Vagina (tissue), 2 donors: ENCODE results near the gene OXNAD1. TPM values are rescaled to one million over a fixed set of nuclear protein-coding genes. Genes with fewer than 3 reads are reported as not detected.

ENCODE experiments used
- DNase-seq, 2 donors: peaks; one replicate each; pipeline ENCODE4 v3.0.0-alpha.2; 2017; ENCODE audit errors: extremely low spot score in 2 of 2
- H3K27ac ChIP-seq: fragments of 200-600 bp; sonication (generic); one replicate; pipeline ENCODE4 v1.5.1; 2019
- H3K27me3 ChIP-seq: fragments of 200-600 bp; sonication (generic); one replicate; pipeline ENCODE4 v1.5.1; 2019
- H3K36me3 ChIP-seq, 2 donors: fragments of 200-600 bp; sonication (generic); one replicate each; pipeline ENCODE4 v1.5.1; 2017 to 2019
- H3K4me1 ChIP-seq: fragments of 200-600 bp; sonication (generic); one replicate; pipeline ENCODE4 v1.5.1; 2019
- H3K4me3 ChIP-seq, 2 donors: fragments of 200-600 bp; sonication (generic); 1 replicate in 1 of 2; 2 replicates in 1 of 2; pipeline ENCODE4 v1.5.1; 2016 to 2019
- H3K9me3 ChIP-seq: fragments of 200-600 bp; sonication (generic); one replicate; pipeline ENCODE4 v1.5.1; 2019
- POLR2A ChIP-seq, 2 donors: fragments of 450-650 bp; IDR thresholded peaks; one replicate each; pipeline ENCODE4 v1.6.1; 2017; ENCODE audit warnings: antibody characterized with exemption in 2 of 2, mild to moderate bottlenecking in 2 of 2, moderate library complexity in 2 of 2
- POLR2AphosphoS5 ChIP-seq, 2 donors: sonication (generic); formaldehyde crosslinking; IDR thresholded peaks; one replicate each; pipeline ENCODE4 v1.9.0; 2017; ENCODE audit warnings: antibody characterized with exemption in 2 of 2, mild to moderate bottlenecking in 2 of 2, low read depth in 1 of 2; ENCODE audit not compliant: insufficient read depth in 1 of 2
- intact Hi-C: fragments of 100-400 bp; cut with DNase I; formaldehyde crosslinking; loops from one replicate; pipeline ENCODE4 v1.15.1; 2023
- total RNA-seq: library from RNA; depleted of rRNA; stranded (reverse); fragments of >200 nt; gene quantifications from one replicate; pipeline ENCODE4 v1.2.3, GENCODE V29; 2016
- TF ChIP-seq, protein P1 (sequence below), 3 experiments: fragments of 450-650 bp in 2 of 3; fragments of 200-600 bp in 1 of 3; sonication (generic) in 1 of 3; IDR thresholded peaks; one replicate each; pipeline ENCODE4 v1.5.1; 2017 to 2019; ENCODE audit warnings: antibody characterized with exemption in 3 of 3, mild to moderate bottlenecking in 2 of 3, moderate library complexity in 2 of 3

Gene OXNAD1
- total RNA-seq, 1 donor from 2014 or later = 30.0 TPM

GRCh38 chr3:16243706-16244490, 21.1 kb upstream of the OXNAD1 start:
- Histone ChIP-seq H3K27me3 (no peaks in the 10 kb centered on the region), H3K4me1 (peaks cover 27% of the 10 kb centered on the region), H3K9me3 (no peaks in the 10 kb centered on the region), H3K36me3 (no peaks in the 10 kb centered on the region), H3K4me3 (no peak overlapping the region), H3K27ac (no peak overlapping the region)
- intact Hi-C loops = loop anchor here (10.0 kb wide), 1 partner anchor 429 kb away; no protein-coding TSS in a partner anchor
- no peak for DNase-seq
- no peak for TF ChIP-seq POLR2AphosphoS5 (IDR thresholded peaks at IDR 0.05; ENCODE audit: insufficient read depth in 1 of 2, low read depth in 1 of 2)
- TF ChIP-seq POLR2A (IDR thresholded peaks at IDR 0.05) = no peak
- TF ChIP-seq, protein P1, sequence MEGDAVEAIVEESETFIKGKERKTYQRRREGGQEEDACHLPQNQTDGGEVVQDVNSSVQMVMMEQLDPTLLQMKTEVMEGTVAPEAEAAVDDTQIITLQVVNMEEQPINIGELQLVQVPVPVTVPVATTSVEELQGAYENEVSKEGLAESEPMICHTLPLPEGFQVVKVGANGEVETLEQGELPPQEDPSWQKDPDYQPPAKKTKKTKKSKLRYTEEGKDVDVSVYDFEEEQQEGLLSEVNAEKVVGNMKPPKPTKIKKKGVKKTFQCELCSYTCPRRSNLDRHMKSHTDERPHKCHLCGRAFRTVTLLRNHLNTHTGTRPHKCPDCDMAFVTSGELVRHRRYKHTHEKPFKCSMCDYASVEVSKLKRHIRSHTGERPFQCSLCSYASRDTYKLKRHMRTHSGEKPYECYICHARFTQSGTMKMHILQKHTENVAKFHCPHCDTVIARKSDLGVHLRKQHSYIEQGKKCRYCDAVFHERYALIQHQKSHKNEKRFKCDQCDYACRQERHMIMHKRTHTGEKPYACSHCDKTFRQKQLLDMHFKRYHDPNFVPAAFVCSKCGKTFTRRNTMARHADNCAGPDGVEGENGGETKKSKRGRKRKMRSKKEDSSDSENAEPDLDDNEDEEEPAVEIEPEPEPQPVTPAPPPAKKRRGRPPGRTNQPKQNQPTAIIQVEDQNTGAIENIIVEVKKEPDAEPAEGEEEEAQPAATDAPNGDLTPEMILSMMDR (IDR thresholded peaks at IDR 0.05) = no peak

DNA sequence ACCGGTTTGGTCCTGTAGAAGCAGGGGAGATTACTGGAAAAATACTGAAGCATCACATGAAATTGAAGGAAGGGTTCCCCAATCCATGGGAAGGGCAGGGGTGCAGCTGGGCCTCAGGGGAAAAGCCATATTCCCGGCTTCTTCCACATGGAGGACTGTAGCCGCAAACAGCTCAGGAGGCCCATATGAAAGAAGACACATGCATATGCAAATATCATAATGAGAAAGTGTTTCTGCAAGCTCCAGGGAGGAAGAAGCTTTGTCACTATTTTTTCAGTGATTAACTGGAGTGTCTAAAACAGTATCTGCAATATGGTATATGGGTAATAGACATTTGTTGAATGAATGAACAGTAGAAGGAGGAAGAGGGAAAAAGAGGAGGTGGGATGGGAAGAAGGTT, 19.4 kb upstream of the OXNAD1 start:
- DNase-seq = no peak
- Histone ChIP-seq H3K27me3 (no peaks in the 10 kb centered on the region), H3K4me3 (no peak overlapping the region), H3K27ac (no peak overlapping the region), H3K4me1 (peaks cover 11% of the 10 kb centered on the region), H3K9me3 (no peaks in the 10 kb centered on the region), H3K36me3 (no peaks in the 10 kb centered on the region)
- intact Hi-C loops = loop anchor here (5.0 to 10.0 kb wide), 3 partner anchors 68 to 431 kb away; no protein-coding TSS in a partner anchor
- no peak for TF ChIP-seq POLR2A (IDR thresholded peaks at IDR 0.05)
- TF ChIP-seq POLR2AphosphoS5 (IDR thresholded peaks at IDR 0.05; ENCODE audit: insufficient read depth in 1 of 2, low read depth in 1 of 2) = no peak
- TF ChIP-seq, protein P1 (IDR thresholded peaks at IDR 0.05) = no peak

GRCh38 chr3:16247282-16248061, 17.5 kb upstream of the OXNAD1 start:
- H3K9me3 ChIP-seq = no peaks in the 10 kb centered on the region
- no peaks in the 10 kb centered on the region for H3K36me3 ChIP-seq
- TF ChIP-seq POLR2A (IDR thresholded peaks at IDR 0.05) = no peak
- peak in 1 of 2 donors; percentile 33 for TF ChIP-seq POLR2AphosphoS5 (IDR thresholded peaks at IDR 0.05; ENCODE audit: insufficient read depth in 1 of 2, low read depth in 1 of 2)
- TF ChIP-seq, protein P1 (IDR thresholded peaks at IDR 0.05) = peak; percentile 85 to 95 (median 85)
- no peak overlapping the region for H3K27ac ChIP-seq
- intact Hi-C loops = loop anchor here (5.0 to 10.0 kb wide), 3 partner anchors 70 to 433 kb away; no protein-coding TSS in a partner anchor
- H3K4me3 ChIP-seq = no peak overlapping the region
- H3K4me1 ChIP-seq = peaks cover 7% of the 10 kb centered on the region
- no peaks in the 10 kb centered on the region for H3K27me3 ChIP-seq
- DNase-seq = no peak

DNA sequence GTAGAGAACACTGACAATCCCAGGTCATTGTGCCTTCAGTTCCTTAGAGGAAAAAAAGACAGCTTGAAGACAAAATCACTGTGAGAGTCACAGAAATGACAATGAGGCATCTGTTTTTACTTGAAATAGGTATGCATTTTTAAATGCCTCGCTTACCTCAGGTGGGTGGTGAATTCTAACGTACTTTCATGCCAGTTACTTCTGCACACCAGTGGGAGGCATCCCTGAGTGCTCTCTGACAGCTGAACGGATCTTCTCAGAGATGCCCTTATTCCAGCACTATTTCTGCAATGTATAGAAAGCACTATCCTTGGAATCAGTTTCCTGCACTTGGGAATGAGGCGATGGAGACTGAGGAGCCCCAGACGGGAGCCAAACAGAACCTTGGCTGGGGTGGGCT, 16.5 kb upstream of the OXNAD1 start:
- H3K27ac ChIP-seq = no peak overlapping the region
- intact Hi-C loops = loop anchor here (5.0 to 10.0 kb wide), 3 partner anchors 71 to 434 kb away; no protein-coding TSS in a partner anchor
- H3K4me1 ChIP-seq = peaks cover 7% of the 10 kb centered on the region
- no peak overlapping the region for H3K4me3 ChIP-seq
- H3K36me3 ChIP-seq = no peaks in the 10 kb centered on the region
- TF ChIP-seq, protein P1 (IDR thresholded peaks at IDR 0.05) = no peak
- TF ChIP-seq POLR2A (IDR thresholded peaks at IDR 0.05) = no peak
- TF ChIP-seq POLR2AphosphoS5 (IDR thresholded peaks at IDR 0.05; ENCODE audit: insufficient read depth in 1 of 2, low read depth in 1 of 2) = no peak
- DNase-seq = no peak
- no peaks in the 10 kb centered on the region for H3K27me3 ChIP-seq
- H3K9me3 ChIP-seq = no peaks in the 10 kb centered on the region
